Stimulated activated CD8-positive, alpha-beta memory T cell treated with anti-CD3 and anti-CD28 coated beads, Interleukin-12 subunit alpha, Interleukin-12 subunit beta, amount 100 ng/mL, for 24 hours (primary cell): ENCODE measurements around the gene RAD18.

Experiments
- DNase-seq: peaks from one replicate; pipeline ENCODE4 v3.0.0-alpha.2; 2020; ENCODE audit errors: extremely low read depth

The RAD18 gene

GRCh38 chr3:8836096-8836495 lies 127.2 kb downstream of the RAD18 start:
- no peak for DNase-seq

- no peak for DNase-seq
Observed at GRCh38 chr3:8835385-8835784, 127.9 kb downstream of the RAD18 start.

- DNase-seq = no peak
Observed at GRCh38 chr3:8834974-8835373, 128.3 kb downstream of the RAD18 start.

GRCh38 chr3:8827641-8828040 lies 135.6 kb downstream of the RAD18 start:
- no peak for DNase-seq
